ENCODE measurements around the gene NT5C2. TPM values are rescaled to one million over a fixed set of nuclear protein-coding genes. Genes with fewer than 3 reads are reported as not detected.
"Not testable (repeated sequence)": the region's sequence is repeated elsewhere in the genome, so short reads cannot be mapped to it uniquely, and the experiment has no call there.

Gene NT5C2
- total and polyA plus RNA-seq, 2 donors (not counting 3 experiments of a cell fraction or from before 2014, with no cell fraction given): 47.2 to 69.9 TPM

GRCh38 chr10:103225939-103226338 lies 32.9 kb upstream of the NT5C2 start:
- TF ChIP-seq EZH2 (IDR thresholded peaks at IDR 0.05; ENCODE audit: borderline replicate concordance, low read depth, low read length, severe bottlenecking) (no peak), CTCF (IDR thresholded peaks at IDR 0.05; ENCODE audit: extremely low read depth in 1 of 2, insufficient read depth in 1 of 2, low read depth in 1 of 2, low read length in 2 of 2) (no peak), JUN (IDR thresholded peaks at IDR 0.05; ENCODE audit: borderline replicate concordance, insufficient read depth, insufficient read length, low read depth) (no peak), FOS (IDR thresholded peaks at IDR 0.05; ENCODE audit: borderline replicate concordance, insufficient read depth, low read length) (no peak)
- no peaks in the 10 kb centered on the region for H3K79me2 ChIP-seq (ENCODE audit: control insufficient read depth, insufficient read depth, low read length)
- ChIA-PET CTCF (no interaction called here), POLR2A (no interaction called here)
- FAIRE-seq (no peak), DNase-seq (ENCODE audit: low read depth, low spot score) (no peak)
- no peak overlapping the region for H3K4me3 ChIP-seq (replicated peaks in 1 of 3; ENCODE audit: insufficient read depth in 1 of 3, low read depth in 1 of 3, low read length in 3 of 3)
- H3K27me3 ChIP-seq (ENCODE audit: control insufficient read depth in 2 of 2, insufficient read depth in 2 of 2, low read length in 2 of 2): no peaks in the 10 kb centered on the region
- H3K36me3 ChIP-seq (ENCODE audit: control insufficient read depth in 2 of 2, extremely low read depth in 1 of 2, insufficient read depth in 2 of 2, low read length in 2 of 2): no peaks in the 10 kb centered on the region
- H3K4me1 ChIP-seq (ENCODE audit: control insufficient read depth, extremely low read depth, insufficient read depth, low read length): peaks cover 14% of the 10 kb centered on the region
- H3K9ac ChIP-seq (replicated peaks; ENCODE audit: extremely low read depth, insufficient read depth, low read length): no peak overlapping the region
- H4K20me1 ChIP-seq (replicated peaks; ENCODE audit: control insufficient read depth, extremely low read depth, insufficient read depth, low read length): no peaks in the 10 kb centered on the region
- H3K9me1 ChIP-seq (replicated peaks; ENCODE audit: control insufficient read depth, extremely low read depth, insufficient read depth, low read length): no peaks in the 10 kb centered on the region
- no peak overlapping the region for H3K27ac ChIP-seq (ENCODE audit: insufficient read depth, low read depth, low read length)
- no peak overlapping the region for H3K4me2 ChIP-seq (ENCODE audit: insufficient read depth, low read length)
- BruUV-seq (replicated peaks): no TSS peak
- intact Hi-C loops (cut with micrococcal nuclease) (no loop called here), dilution Hi-C loops (cut with MboI; ENCODE audit: extremely low pct_ligation_motif_present, low sequenced_read_pairs) (no loop called here)
- no peak overlapping the region for H2AFZ ChIP-seq (ENCODE audit: low read depth, low read length)
- H3K9me3 ChIP-seq (replicated peaks; ENCODE audit: control insufficient read depth, insufficient read depth, low read length): no peaks in the 10 kb centered on the region

DNA sequence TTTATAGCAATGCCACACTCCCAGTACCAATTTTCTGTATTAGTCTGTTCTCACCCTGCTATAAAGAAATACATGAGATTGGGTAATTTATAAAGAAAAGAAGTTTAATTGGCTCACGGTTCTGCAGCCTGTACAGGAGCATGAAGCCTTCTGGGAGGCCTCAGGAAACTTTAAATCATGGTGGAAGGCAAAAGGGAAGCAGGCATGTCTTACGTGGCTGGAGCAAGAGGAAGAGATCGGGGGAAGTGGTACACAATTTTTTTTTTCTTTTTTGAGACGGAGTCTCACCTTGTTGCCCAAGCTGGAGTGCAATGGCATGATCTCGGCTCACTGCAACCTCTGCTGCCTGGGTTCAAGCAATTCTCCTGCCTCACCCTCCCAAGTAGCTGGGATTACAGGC lies 31.6 kb upstream of the NT5C2 start:
- H3K4me1 ChIP-seq (ENCODE audit: control insufficient read depth, extremely low read depth, insufficient read depth, low read length); H3K27me3 ChIP-seq (ENCODE audit: control insufficient read depth in 2 of 2, insufficient read depth in 2 of 2, low read length in 2 of 2); H3K9me1 ChIP-seq (replicated peaks; ENCODE audit: control insufficient read depth, extremely low read depth, insufficient read depth, low read length); H3K9me3 ChIP-seq (replicated peaks; ENCODE audit: control insufficient read depth, insufficient read depth, low read length); POLR2A ChIA-PET; FAIRE-seq; DNase-seq (ENCODE audit: low read depth, low spot score); H2AFZ ChIP-seq (ENCODE audit: low read depth, low read length); H3K4me3 ChIP-seq (replicated peaks in 1 of 3; ENCODE audit: insufficient read depth in 1 of 3, low read depth in 1 of 3, low read length in 3 of 3); H3K36me3 ChIP-seq (ENCODE audit: control insufficient read depth in 2 of 2, extremely low read depth in 1 of 2, insufficient read depth in 2 of 2, low read length in 2 of 2); BruUV-seq (replicated peaks); H4K20me1 ChIP-seq (replicated peaks; ENCODE audit: control insufficient read depth, extremely low read depth, insufficient read depth, low read length); H3K4me2 ChIP-seq (ENCODE audit: insufficient read depth, low read length); intact Hi-C loops (cut with micrococcal nuclease); H3K27ac ChIP-seq (ENCODE audit: insufficient read depth, low read depth, low read length); dilution Hi-C loops (cut with MboI; ENCODE audit: extremely low pct_ligation_motif_present, low sequenced_read_pairs); H3K9ac ChIP-seq (replicated peaks; ENCODE audit: extremely low read depth, insufficient read depth, low read length); H3K79me2 ChIP-seq (ENCODE audit: control insufficient read depth, insufficient read depth, low read length): not testable (repeated sequence)
- CTCF ChIA-PET: interaction anchor here (0.6 kb wide), 1 partner anchor 14 kb away, joined by 3 read pairs; no protein-coding TSS in a partner anchor

Data from endothelial cell of umbilical vein (primary cell).